Measurements from ENCODE around the gene STOM. TPM values are rescaled to one million over a fixed set of nuclear protein-coding genes. Genes with fewer than 3 reads are reported as not detected.
A peak's percentile ranks its signal among the peaks of the same experiment; 100 is the strongest.

The STOM gene
- total RNA-seq, 1 experiment from 2014 or later = 5.5 TPM

- Histone ChIP-seq H3K9ac (ENCODE audit: low read length) (no peak overlapping the region), H3K27ac (ENCODE audit: low read length) (peak overlapping the region; percentile 18; the same call in 1 of the 2 replicates)
- TF ChIP-seq EZH2phosphoT487 (IDR thresholded peaks at IDR 0.05; ENCODE audit: borderline replicate concordance, low read length) = no peak
- no peak for TF ChIP-seq CTCF (conservative IDR thresholded peaks at IDR 0.05; ENCODE audit: low read depth, low read length)
- TF ChIP-seq EZH2 (IDR thresholded peaks at IDR 0.05; ENCODE audit: low read length, unreplicated experiment) = no peak
Observed at GRCh38 chr9:121350993-121351561, 19.0 kb downstream of the STOM start.

GRCh38 chr9:121350036-121350435 is 20.0 kb downstream of the STOM start:
- no peak overlapping the region for H3K4me3 ChIP-seq (ENCODE audit: low read length)
- no peak for ATAC-seq
- intact Hi-C loops (cut with micrococcal nuclease) = no loop called here
- DNase-seq = no peak
- H2AFZ ChIP-seq (ENCODE audit: low read length) = no peak overlapping the region
- no peaks in the 10 kb centered on the region for H3K9me3 ChIP-seq (ENCODE audit: low read length)
- H3K4me2 ChIP-seq (ENCODE audit: low read length) = no peak overlapping the region
- no peaks in the 10 kb centered on the region for H3K79me2 ChIP-seq (ENCODE audit: low read length)
- TF ChIP-seq EZH2 (IDR thresholded peaks at IDR 0.05; ENCODE audit: low read length, unreplicated experiment) = no peak
- no peak for TF ChIP-seq CTCF (conservative IDR thresholded peaks at IDR 0.05; ENCODE audit: low read depth, low read length)
- no peak for TF ChIP-seq EZH2phosphoT487 (IDR thresholded peaks at IDR 0.05; ENCODE audit: borderline replicate concordance, low read length)
- H3K27me3 ChIP-seq (ENCODE audit: low read length) = no peaks in the 10 kb centered on the region
- H3K9ac ChIP-seq (ENCODE audit: low read length) = no peak overlapping the region
- peaks cover 11% of the 10 kb centered on the region for H3K4me1 ChIP-seq (ENCODE audit: insufficient read depth, low read length)
- no peak overlapping the region for H3K27ac ChIP-seq (ENCODE audit: low read length)
- no peaks in the 10 kb centered on the region for H3K36me3 ChIP-seq (ENCODE audit: low read depth, low read length)
- no peaks in the 10 kb centered on the region for H4K20me1 ChIP-seq (ENCODE audit: low read length)
- ChIA-PET CTCF (no interaction called here), POLR2A (ENCODE audit: unreplicated experiment) (no interaction called here)
- no peaks in the 10 kb centered on the region for H3F3A ChIP-seq (ENCODE audit: low read length, unreplicated experiment)
- BruUV-seq (replicated peaks) = no TSS peak
- no peaks in the 10 kb centered on the region for H3K9me2 ChIP-seq (replicated peaks; ENCODE audit: low read length)

More at GRCh38 chr9:121350993-121351561, 19.0 kb downstream of the STOM start:
- Histone ChIP-seq H2AFZ (ENCODE audit: low read length) (no peak overlapping the region), H3F3A (ENCODE audit: low read length, unreplicated experiment) (no peaks in the 10 kb centered on the region), H3K9me3 (ENCODE audit: low read length) (no peaks in the 10 kb centered on the region), H3K79me2 (ENCODE audit: low read length) (no peaks in the 10 kb centered on the region), H3K4me1 (ENCODE audit: insufficient read depth, low read length) (peaks cover 13% of the 10 kb centered on the region), H3K4me3 (ENCODE audit: low read length) (no peak overlapping the region), H3K9me2 (replicated peaks; ENCODE audit: low read length) (no peaks in the 10 kb centered on the region), H3K27me3 (ENCODE audit: low read length) (no peaks in the 10 kb centered on the region), H3K4me2 (ENCODE audit: low read length) (0 out of 2 replicates have a peak overlapping the region, but pooled peaks have one; percentile 12), H3K36me3 (ENCODE audit: low read depth, low read length) (no peaks in the 10 kb centered on the region), H4K20me1 (ENCODE audit: low read length) (no peaks in the 10 kb centered on the region)
- ChIA-PET POLR2A (ENCODE audit: unreplicated experiment) (no interaction called here), CTCF (interaction anchor here (1.1 kb wide), 1 partner anchor 25 kb away, joined by 4 read pairs; no protein-coding TSS in a partner anchor)
- intact Hi-C loops (cut with micrococcal nuclease) = no loop called here
- peak; percentile 72 for DNase-seq
- peak; percentile 22; the same call in 1 of the 2 replicates for ATAC-seq
- no TSS peak for BruUV-seq (replicated peaks)

- no peaks in the 10 kb centered on the region for H3K27me3 ChIP-seq (ENCODE audit: low read length)
- no peak for TF ChIP-seq EZH2 (IDR thresholded peaks at IDR 0.05; ENCODE audit: low read length, unreplicated experiment)
- TF ChIP-seq EZH2phosphoT487 (IDR thresholded peaks at IDR 0.05; ENCODE audit: borderline replicate concordance, low read length) = no peak
- no peak for TF ChIP-seq CTCF (conservative IDR thresholded peaks at IDR 0.05; ENCODE audit: low read depth, low read length)
- H3K79me2 ChIP-seq (ENCODE audit: low read length) = no peaks in the 10 kb centered on the region
- ChIA-PET POLR2A (ENCODE audit: unreplicated experiment) (no interaction called here), CTCF (no interaction called here)
- BruUV-seq (replicated peaks) = no TSS peak
- no peak overlapping the region for H3K9ac ChIP-seq (ENCODE audit: low read length)
- H3K4me1 ChIP-seq (ENCODE audit: insufficient read depth, low read length) = peaks cover 11% of the 10 kb centered on the region
- intact Hi-C loops (cut with micrococcal nuclease) = no loop called here
- H3K4me3 ChIP-seq (ENCODE audit: low read length) = no peak overlapping the region
- no peak for DNase-seq
- no peak overlapping the region for H2AFZ ChIP-seq (ENCODE audit: low read length)
- no peaks in the 10 kb centered on the region for H3K9me3 ChIP-seq (ENCODE audit: low read length)
- no peak for ATAC-seq
- H3K9me2 ChIP-seq (replicated peaks; ENCODE audit: low read length) = no peaks in the 10 kb centered on the region
- no peaks in the 10 kb centered on the region for H3K36me3 ChIP-seq (ENCODE audit: low read depth, low read length)
- H3F3A ChIP-seq (ENCODE audit: low read length, unreplicated experiment) = no peaks in the 10 kb centered on the region
- H4K20me1 ChIP-seq (ENCODE audit: low read length) = no peaks in the 10 kb centered on the region
- H3K4me2 ChIP-seq (ENCODE audit: low read length) = no peak overlapping the region
- no peak overlapping the region for H3K27ac ChIP-seq (ENCODE audit: low read length)
Observed at GRCh38 chr9:121349009-121349408, 21.0 kb downstream of the STOM start.
